B cell (primary cell): ENCODE measurements around the gene SMIM13.

ENCODE experiments used
- CTCF ChIP-seq: fragments of 200-600 bp; IDR thresholded peaks from one replicate; pipeline ENCODE4 v1.8.0; 2022; ENCODE audit warnings: antibody characterized with exemption, mild to moderate bottlenecking
- EZH2 ChIP-seq: IDR thresholded peaks from 2 replicates; pipeline ENCODE4 v1.6.1; 2012; ENCODE audit warnings: borderline replicate concordance, low read depth, mild to moderate bottlenecking, moderate library complexity, low read length; ENCODE audit not compliant: insufficient read depth, poor library complexity, severe bottlenecking

DNA sequence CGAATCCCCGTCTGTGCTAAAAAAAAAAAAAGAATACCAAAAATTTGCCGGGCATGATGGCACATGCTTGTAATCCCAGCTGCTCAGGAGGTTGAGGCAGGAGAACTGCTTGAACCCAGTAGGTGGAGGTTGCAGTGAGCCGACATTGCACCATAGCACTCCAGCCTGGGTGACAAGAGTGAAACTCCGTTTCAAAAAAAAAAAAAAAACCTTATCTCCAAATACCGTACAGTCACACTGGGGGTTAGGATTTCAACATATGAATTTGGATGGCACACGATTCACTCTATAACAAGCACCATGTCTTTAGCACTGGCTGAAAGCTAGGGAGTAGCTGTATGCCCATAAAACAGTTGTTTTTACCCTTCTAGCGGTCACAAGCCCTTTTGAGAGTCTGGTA is 3.8 kb downstream of the SMIM13 start:
- TF ChIP-seq EZH2 (no peak), CTCF (no peak)
